GM12874 (cell line): Measurements from ENCODE around the gene NLRX1.

Experiments
- TF ChIP-seq, protein P1 (sequence below): IDR thresholded peaks from 2 replicates; pipeline ENCODE4 v1.5.1; 2011; ENCODE audit warnings: low read depth, mild to moderate bottlenecking, control low read depth, low read length, moderate library complexity; ENCODE audit not compliant: insufficient read depth

Gene NLRX1

DNA sequence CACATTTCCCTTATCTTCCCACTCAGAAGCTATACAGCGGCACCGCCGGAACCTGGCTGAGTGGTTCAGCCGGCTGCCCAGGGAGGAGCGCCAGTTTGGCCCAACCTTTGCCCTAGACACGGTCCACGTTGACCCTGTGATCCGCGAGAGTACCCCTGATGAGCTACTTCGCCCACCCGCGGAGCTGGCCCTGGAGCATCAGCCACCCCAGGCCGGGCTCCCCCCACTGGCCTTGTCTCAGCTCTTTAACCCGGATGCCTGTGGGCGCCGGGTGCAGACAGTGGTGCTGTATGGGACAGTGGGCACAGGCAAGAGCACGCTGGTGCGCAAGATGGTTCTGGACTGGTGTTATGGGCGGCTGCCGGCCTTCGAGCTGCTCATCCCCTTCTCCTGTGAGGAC, 4.9 kb downstream of the NLRX1 start:
- TF ChIP-seq, protein P1, sequence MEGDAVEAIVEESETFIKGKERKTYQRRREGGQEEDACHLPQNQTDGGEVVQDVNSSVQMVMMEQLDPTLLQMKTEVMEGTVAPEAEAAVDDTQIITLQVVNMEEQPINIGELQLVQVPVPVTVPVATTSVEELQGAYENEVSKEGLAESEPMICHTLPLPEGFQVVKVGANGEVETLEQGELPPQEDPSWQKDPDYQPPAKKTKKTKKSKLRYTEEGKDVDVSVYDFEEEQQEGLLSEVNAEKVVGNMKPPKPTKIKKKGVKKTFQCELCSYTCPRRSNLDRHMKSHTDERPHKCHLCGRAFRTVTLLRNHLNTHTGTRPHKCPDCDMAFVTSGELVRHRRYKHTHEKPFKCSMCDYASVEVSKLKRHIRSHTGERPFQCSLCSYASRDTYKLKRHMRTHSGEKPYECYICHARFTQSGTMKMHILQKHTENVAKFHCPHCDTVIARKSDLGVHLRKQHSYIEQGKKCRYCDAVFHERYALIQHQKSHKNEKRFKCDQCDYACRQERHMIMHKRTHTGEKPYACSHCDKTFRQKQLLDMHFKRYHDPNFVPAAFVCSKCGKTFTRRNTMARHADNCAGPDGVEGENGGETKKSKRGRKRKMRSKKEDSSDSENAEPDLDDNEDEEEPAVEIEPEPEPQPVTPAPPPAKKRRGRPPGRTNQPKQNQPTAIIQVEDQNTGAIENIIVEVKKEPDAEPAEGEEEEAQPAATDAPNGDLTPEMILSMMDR: no peak

DNA sequence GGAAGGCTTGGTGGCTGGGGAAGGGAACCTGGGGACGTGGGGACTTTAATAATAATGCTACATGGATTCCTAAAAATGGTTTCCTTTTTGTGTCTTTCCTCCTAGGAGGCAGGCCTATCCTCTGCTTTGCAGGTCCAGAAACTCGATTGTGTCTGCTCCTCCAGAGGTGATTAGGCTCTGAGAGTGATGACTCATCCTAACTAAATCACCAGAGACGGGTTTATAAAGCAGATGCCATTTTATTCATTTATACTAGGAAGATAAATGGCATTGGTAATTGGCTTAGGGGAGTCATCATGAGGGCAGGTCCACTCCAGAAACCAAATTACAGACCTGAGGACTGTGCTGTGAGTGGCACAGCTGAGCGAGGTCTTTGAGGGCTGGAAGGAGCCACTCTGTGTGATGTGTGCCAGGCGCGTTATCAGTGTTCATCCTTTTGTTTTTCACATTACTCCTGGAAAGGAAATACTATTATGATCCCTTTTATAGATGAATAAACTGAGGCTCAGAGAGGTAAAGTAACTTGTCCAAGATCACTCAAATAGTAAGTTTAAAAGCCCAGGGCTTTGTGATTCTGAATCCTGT, 7.1 kb downstream of the NLRX1 start:
- TF ChIP-seq, protein P1: no peak

DNA sequence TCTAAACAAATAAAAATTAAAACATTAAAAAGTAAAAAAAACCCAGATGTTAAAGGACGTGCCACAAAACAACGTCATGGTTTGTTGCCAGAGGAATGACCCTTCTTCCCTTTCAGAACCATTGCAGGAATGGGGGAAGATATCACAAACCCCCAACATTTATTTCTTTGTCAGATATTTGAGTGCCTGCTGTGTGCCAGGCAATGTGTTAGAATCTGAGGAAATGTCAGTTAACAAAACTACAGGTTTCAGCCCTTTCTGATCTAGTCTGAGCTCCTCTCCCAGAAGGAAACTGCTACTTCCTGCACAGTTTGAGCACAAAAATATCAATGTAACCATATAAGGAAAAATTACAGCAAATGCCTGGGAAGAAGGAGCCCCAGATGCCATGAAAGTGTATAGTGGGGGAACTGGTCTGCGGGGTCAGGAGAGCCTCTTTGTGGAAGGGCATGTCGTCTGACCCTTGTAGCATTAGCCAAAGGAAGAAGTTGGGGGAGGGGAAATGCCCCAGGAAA, 9.7 kb downstream of the NLRX1 start:
- TF ChIP-seq, protein P1: no peak

DNA sequence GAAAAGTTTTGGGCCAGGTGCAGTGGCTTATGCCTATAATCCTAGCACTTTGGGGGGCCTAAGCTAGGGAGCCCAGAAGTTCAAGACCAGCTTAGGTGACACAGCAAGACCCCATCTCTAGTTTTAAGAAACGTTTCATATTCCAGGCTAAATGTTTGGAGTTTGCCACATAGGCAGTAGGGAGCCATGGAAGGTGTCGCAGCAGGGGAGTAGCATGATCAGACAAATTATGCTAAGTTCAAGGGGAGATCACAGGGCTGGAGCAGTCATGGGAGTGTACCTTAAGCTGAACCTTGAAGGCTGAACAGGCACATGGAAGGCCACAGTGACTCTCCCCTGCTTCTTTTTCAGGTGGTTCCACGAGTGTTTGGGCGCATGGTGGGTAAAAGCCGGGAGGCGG, 10.8 kb downstream of the NLRX1 start:
- TF ChIP-seq, protein P1: no peak

DNA sequence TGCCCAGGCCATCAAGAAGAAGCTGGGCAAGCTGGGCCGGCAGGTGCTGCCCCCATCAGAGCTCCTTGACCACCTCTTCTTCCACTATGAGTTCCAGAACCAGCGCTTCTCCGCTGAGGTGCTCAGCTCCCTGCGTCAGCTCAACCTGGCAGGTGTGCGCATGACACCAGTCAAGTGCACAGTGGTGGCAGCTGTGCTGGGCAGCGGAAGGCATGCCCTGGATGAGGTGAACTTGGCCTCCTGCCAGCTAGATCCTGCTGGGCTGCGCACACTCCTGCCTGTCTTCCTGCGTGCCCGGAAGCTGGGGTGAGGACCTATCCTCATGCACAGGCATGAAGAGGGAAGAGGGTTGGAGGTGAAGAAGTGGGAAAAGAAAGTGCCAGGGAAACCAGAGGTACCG, 11.5 kb downstream of the NLRX1 start:
- TF ChIP-seq, protein P1: no peak

DNA sequence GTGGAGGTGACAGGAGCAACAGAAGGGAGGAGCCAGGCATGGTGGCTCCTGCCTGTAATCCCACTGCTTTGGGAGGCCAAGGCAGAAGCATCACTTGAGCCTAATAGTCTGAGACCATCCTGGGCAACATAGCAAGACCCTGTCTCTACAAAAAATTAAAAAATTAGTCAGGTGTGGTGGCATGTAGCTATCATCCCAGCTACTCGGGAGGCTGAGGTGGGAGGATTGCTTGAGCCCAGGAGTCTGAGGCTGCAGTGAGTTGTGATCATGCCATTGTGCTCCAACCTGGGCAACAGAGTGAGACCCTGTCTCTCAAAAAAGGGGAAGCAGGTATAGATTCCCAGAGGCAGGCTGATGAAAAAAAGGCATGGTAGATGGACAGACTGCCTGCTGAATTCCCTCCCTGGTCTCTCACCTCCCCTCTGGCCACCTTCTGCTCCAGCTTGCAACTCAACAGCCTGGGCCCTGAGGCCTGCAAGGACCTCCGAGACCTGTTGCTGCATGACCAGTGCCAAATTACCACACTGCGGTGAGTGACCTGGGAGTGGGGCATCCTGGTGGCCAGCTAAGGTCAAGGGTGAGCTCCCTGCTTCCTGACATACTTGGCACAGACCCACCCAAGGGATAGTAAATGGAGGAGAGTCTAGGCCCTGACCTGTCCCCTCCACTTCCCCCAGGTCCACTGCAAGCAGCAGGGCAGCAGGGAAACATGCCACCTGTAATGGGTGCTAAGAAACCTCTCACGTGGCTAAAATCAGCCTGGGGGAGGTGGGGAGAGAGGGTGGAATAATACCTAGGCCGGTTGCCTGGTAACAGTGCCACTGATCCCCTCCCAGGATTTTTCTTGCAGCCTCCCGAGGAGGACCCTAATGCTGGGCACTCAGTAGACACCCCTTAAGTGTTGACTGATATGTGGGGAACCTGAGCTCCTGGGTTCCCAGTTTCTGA, 12.5 kb downstream of the NLRX1 start:
- TF ChIP-seq, protein P1: no peak

DNA sequence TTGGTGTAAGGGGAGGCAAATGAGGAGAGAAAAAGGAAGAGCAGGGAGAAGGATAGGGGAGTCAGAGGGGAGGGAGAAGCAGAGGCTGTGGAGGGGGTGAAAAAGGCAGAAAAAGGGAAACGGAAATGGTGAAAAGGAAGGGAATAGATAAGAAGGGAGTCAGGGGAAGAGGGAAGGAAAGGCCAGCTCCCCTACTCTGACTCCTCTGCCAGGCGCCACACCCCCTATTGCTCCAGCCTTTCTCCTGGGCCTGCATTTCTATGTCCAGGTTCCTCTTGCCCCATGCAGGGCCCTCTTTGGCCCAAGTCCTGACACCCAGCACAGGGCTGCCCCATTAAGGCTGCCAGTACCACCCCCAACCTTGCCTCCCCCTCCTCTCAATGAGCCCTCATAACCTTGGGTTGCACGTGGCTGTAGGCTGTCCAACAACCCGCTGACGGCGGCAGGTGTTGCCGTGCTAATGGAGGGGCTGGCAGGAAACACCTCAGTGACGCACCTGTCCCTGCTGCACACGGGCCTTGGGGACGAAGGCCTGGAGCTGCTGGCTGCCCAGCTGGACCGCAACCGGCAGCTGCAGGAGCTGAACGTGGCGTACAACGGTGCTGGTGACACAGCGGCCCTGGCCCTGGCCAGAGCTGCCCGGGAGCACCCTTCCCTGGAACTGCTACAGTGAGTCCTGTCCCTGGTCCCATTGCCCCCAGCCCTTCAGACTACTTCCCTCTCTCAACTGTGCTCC, 13.3 kb downstream of the NLRX1 start:
- TF ChIP-seq, protein P1: no peak
